Stomach (tissue), 9 donors: ENCODE data around the gene TICRR. TPM values are rescaled to one million over a fixed set of nuclear protein-coding genes. Genes with fewer than 3 reads are reported as not detected.

Experiments
- DNase-seq, 2 donors: peaks; one replicate each; pipeline versions ENCODE4 v3.0.0 to v3.0.0-alpha.2; 2013 to 2019
- H3K27ac ChIP-seq, 5 donors: fragments of 200-600 bp in 4 of 5; sonication (generic) in 4 of 5; one replicate each; pipeline ENCODE4 v1.5.1; 2013 to 2019; ENCODE audit warnings: mild to moderate bottlenecking in 1 of 5, moderate library complexity in 1 of 5
- H3K27me3 ChIP-seq, 3 donors: fragments of 200-600 bp; sonication (generic); one replicate each; pipeline ENCODE4 v1.5.1; 2017 to 2019; ENCODE audit warnings: mixed run types in 1 of 3
- H3K36me3 ChIP-seq, 4 donors: fragments of 200-600 bp; sonication (generic); 1 replicate in 3 of 4; 2 replicates in 1 of 4; pipeline ENCODE4 v1.5.1; 2016 to 2019
- H3K4me1 ChIP-seq, 4 donors: fragments of 200-600 bp; sonication (generic); one replicate each; pipeline ENCODE4 v1.5.1; 2016 to 2019
- H3K4me3 ChIP-seq, 4 donors: fragments of 200-600 bp; sonication (generic) in 3 of 4; one replicate each; pipeline ENCODE4 v1.5.1; 2016 to 2019; ENCODE audit warnings: mild to moderate bottlenecking in 1 of 4
- H3K9me3 ChIP-seq, 4 donors: fragments of 200-600 bp; sonication (generic); one replicate each; pipeline ENCODE4 v1.5.1; 2016 to 2019
- CTCF ChIP-seq, 7 experiments: fragments of 450-650 bp in 4 of 7; fragments of 200-600 bp in 3 of 7; sonication (generic) in 3 of 7; IDR thresholded peaks; one replicate each; pipeline ENCODE4 v1.5.1; 2016 to 2019; ENCODE audit warnings: antibody characterized with exemption in 7 of 7, control low read depth in 2 of 7, mild to moderate bottlenecking in 1 of 7
- EP300 ChIP-seq: sonication (generic); formaldehyde crosslinking; IDR thresholded peaks from one replicate; pipeline ENCODE4 v1.6.1; 2017; ENCODE audit warnings: antibody characterized with exemption
- POLR2A ChIP-seq, 4 donors: fragments of 450-650 bp; IDR thresholded peaks; one replicate each; pipeline ENCODE4 v1.6.1; 2016; ENCODE audit warnings: antibody characterized with exemption in 4 of 4, control low read depth in 2 of 4, mild to moderate bottlenecking in 1 of 4, moderate library complexity in 1 of 4
- POLR2AphosphoS5 ChIP-seq, 3 donors: sonication (generic); formaldehyde crosslinking; IDR thresholded peaks; one replicate each; pipeline ENCODE4 v1.6.1; 2016; ENCODE audit warnings: antibody characterized with exemption in 3 of 3
- WGBS, 5 donors: extraction: QIAGEN DNeasy Blood & Tissue Kit in 3 of 5; methylation state at CpG; one replicate each; pipeline versions ENCODE4 v1.1.5 to v1.1.7; 2013 to 2018; 5-methylcytosine and 5-hydroxymethylcytosine counted together
- intact Hi-C: fragments of 100-400 bp; cut with DNase I; formaldehyde crosslinking; loops from one replicate; pipeline ENCODE4 v1.15.1; 2023; ENCODE audit warnings: low total_unique reads
- polyA plus RNA-seq, 3 donors: library from polyadenylated mRNA; stranded (reverse); fragments of 200-250 nt; gene quantifications; one replicate each; pipeline ENCODE4 v1.2.3, GENCODE V29; 2013
- total RNA-seq, 5 donors: library from RNA; depleted of rRNA; stranded (reverse); fragments of >200 nt; gene quantifications; one replicate each; pipeline versions ENCODE4 v1.1.0 to v1.2.3, GENCODE V29; 2014 to 2016
- donor health status: healthy with polysubstance abuse.
- donor health status: Bipolar disorder and iron deficiency.
- donor health status: healthy.

Gene TICRR
- total and polyA plus RNA-seq, 8 donors = 0.15 to 3.5 (median 1.4) TPM

- Histone ChIP-seq H3K4me1 (peaks cover 6 to 18% (median 11%) of the 10 kb centered on the region in 4 donors), H3K36me3 (no peaks in the 10 kb centered on the region), H3K4me3 (no peak overlapping the region), H3K27me3 (peaks cover 0 to 9% (median 0%) of the 10 kb centered on the region in 3 donors), H3K9me3 (no peaks in the 10 kb centered on the region), H3K27ac (no peak overlapping the region)
- DNase-seq = no peak
- intact Hi-C loops = no loop called here
- TF ChIP-seq POLR2AphosphoS5 (IDR thresholded peaks at IDR 0.05) (no peak), EP300 (no peak), POLR2A (IDR thresholded peaks at IDR 0.05) (no peak), CTCF (IDR thresholded peaks at IDR 0.05) (no peak)
- 92 to 95% (median 94%) methylated on average over 12 to 15 of the region's 15 CpGs for WGBS, 5 donors
These were observed 94.7 kb downstream of the TICRR start for GRCh38 chr15:89669941-89670340.

GRCh38 chr15:89670971-89671560 is 95.8 kb downstream of the TICRR start:
- WGBS, 5 donors = 81 to 91% (median 87%) methylated on average over 6 to 12 of the region's 12 CpGs
- peaks cover 0 to 4% (median 0%) of the 10 kb centered on the region in 3 donors for H3K27me3 ChIP-seq
- H3K4me1 ChIP-seq = peaks cover 0 to 9% (median 3%) of the 10 kb centered on the region in 4 donors
- no peak for TF ChIP-seq CTCF (IDR thresholded peaks at IDR 0.05)
- TF ChIP-seq POLR2A (IDR thresholded peaks at IDR 0.05) = no peak
- TF ChIP-seq POLR2AphosphoS5 (IDR thresholded peaks at IDR 0.05) = no peak
- no peak for TF ChIP-seq EP300
- no peak for DNase-seq
- intact Hi-C loops = no loop called here
- H3K9me3 ChIP-seq = no peaks in the 10 kb centered on the region
- H3K4me3 ChIP-seq = no peak overlapping the region
- no peak overlapping the region for H3K27ac ChIP-seq
- H3K36me3 ChIP-seq = no peaks in the 10 kb centered on the region

GRCh38 chr15:89671687-89672086 is 96.4 kb downstream of the TICRR start:
- intact Hi-C loops = no loop called here
- Histone ChIP-seq H3K4me1 (peaks cover 0 to 9% (median 0%) of the 10 kb centered on the region in 4 donors), H3K9me3 (no peaks in the 10 kb centered on the region), H3K27me3 (no peaks in the 10 kb centered on the region), H3K36me3 (no peaks in the 10 kb centered on the region), H3K4me3 (no peak overlapping the region), H3K27ac (no peak overlapping the region)
- TF ChIP-seq EP300 = no peak
- TF ChIP-seq POLR2A (IDR thresholded peaks at IDR 0.05) = no peak
- TF ChIP-seq POLR2AphosphoS5 (IDR thresholded peaks at IDR 0.05) = no peak
- TF ChIP-seq CTCF (IDR thresholded peaks at IDR 0.05) = no peak
- DNase-seq = no peak
- WGBS, 5 donors = 55 to 87% (median 62%) methylated on average over 3 to 4 of the region's 4 CpGs

- Histone ChIP-seq H3K27me3 (no peaks in the 10 kb centered on the region), H3K36me3 (no peaks in the 10 kb centered on the region), H3K4me1 (peaks cover 0 to 9% (median 0%) of the 10 kb centered on the region in 4 donors), H3K4me3 (no peak overlapping the region), H3K9me3 (no peaks in the 10 kb centered on the region), H3K27ac (no peak overlapping the region)
- no peak for DNase-seq
- WGBS, 5 donors = 83 to 94% (median 91%) methylated on average over 11 to 12 of the region's 12 CpGs
- TF ChIP-seq CTCF (IDR thresholded peaks at IDR 0.05) (no peak), POLR2AphosphoS5 (IDR thresholded peaks at IDR 0.05) (no peak), POLR2A (IDR thresholded peaks at IDR 0.05) (no peak), EP300 (no peak)
- intact Hi-C loops = no loop called here
These were observed 97.2 kb downstream of the TICRR start for GRCh38 chr15:89672221-89673164.
